ENCODE measurements around the gene SELENOT.

DNA sequence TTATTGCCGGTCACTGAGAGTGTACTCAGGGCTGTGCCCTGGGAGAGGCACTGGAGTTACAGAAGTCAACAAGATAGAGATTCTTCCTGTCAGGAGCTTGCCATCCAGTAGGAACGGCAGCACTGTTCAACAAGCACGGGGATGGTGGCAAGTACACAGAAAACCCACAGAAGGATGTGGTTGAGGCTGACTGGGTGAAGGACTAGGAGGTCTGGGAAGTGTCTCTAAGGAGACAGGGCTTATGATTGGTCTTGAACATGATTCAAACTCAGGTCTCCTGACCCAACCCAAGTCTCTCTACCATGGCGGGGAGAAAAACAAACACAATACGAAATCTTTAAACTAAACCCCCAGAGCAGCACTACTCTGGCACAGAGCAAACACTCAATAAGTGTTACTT is 63.0 kb downstream of the SELENOT start:
- TF ChIP-seq, protein P1, sequence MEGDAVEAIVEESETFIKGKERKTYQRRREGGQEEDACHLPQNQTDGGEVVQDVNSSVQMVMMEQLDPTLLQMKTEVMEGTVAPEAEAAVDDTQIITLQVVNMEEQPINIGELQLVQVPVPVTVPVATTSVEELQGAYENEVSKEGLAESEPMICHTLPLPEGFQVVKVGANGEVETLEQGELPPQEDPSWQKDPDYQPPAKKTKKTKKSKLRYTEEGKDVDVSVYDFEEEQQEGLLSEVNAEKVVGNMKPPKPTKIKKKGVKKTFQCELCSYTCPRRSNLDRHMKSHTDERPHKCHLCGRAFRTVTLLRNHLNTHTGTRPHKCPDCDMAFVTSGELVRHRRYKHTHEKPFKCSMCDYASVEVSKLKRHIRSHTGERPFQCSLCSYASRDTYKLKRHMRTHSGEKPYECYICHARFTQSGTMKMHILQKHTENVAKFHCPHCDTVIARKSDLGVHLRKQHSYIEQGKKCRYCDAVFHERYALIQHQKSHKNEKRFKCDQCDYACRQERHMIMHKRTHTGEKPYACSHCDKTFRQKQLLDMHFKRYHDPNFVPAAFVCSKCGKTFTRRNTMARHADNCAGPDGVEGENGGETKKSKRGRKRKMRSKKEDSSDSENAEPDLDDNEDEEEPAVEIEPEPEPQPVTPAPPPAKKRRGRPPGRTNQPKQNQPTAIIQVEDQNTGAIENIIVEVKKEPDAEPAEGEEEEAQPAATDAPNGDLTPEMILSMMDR (IDR thresholded peaks at IDR 0.05), result no peak
- no peak for TF ChIP-seq SMC3 (IDR thresholded peaks at IDR 0.05; ENCODE audit: low read depth, low read length)
- no peak for TF ChIP-seq YY1 (IDR thresholded peaks at IDR 0.05; ENCODE audit: low read depth)
- no peak for TF ChIP-seq TAF1 (IDR thresholded peaks at IDR 0.05; ENCODE audit: borderline replicate concordance, low read depth, low read length)
- no peak for TF ChIP-seq MEF2A (IDR thresholded peaks at IDR 0.05; ENCODE audit: borderline replicate concordance, low read depth)
- no peak for TF ChIP-seq GABPA (IDR thresholded peaks at IDR 0.05; ENCODE audit: low read depth)

All from SK-N-SH (cell line).